OCI-M1 (cell line): ENCODE measurements around the gene DHX29.

ENCODE experiments used
- DNase-seq: peaks from one replicate; lab custom pipeline; 2025; lab: John Stamatoyannopoulos, UW

The DHX29 gene

DNA sequence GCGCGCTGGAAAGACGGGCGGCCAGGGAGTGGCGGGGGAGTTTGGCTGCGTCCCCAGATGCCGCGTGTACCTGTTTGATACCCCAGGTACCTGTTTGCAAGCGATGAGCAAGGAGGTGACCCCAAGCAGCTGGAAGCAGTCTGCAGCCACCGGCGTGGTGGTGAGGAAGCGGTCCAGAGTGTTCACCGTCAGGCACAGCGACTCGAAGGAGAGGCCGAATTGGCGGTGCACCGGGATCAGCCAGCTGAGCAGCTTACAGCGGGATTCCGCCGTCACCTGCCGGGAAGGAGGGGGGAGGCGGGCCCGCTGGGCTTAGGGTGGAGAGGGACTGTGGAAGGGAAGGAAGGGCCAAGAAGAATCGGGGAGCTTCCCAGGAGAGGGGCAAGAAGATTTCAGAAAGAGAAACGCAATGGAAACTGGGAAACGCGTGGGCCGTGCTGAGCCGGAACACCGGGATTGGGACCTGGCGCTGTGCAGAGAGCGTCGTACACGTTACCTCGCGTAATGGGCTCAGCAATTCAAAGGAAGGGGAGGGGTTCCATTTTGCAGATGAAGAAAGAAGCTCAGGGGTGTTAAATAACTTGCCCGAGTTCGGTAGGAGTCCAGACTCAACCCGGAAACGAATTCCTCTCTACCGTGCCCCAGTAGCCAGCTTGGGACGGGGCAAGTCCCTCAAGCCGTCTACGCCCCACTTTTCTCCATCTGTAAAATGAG, 75.1 kb downstream of the DHX29 start:
- DNase-seq = peak; percentile 63

DNA sequence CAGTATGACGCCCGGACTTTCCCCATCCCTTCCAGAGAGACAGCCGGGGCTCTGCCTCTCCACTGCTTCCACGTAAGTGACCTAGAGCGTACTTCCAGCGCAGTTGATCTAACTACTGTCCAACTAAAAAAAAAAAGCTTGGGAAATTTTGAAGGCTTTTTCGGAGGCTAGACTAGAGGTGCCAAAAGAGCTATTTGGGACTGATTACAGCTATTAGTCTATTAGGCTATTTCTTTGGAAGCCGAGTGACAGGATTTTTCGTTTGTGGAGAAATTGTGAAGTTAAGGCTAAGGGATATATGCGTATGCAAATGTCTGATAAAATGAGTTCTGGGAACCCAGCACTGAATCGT, 75.6 kb downstream of the DHX29 start:
- DNase-seq = no peak

DNA sequence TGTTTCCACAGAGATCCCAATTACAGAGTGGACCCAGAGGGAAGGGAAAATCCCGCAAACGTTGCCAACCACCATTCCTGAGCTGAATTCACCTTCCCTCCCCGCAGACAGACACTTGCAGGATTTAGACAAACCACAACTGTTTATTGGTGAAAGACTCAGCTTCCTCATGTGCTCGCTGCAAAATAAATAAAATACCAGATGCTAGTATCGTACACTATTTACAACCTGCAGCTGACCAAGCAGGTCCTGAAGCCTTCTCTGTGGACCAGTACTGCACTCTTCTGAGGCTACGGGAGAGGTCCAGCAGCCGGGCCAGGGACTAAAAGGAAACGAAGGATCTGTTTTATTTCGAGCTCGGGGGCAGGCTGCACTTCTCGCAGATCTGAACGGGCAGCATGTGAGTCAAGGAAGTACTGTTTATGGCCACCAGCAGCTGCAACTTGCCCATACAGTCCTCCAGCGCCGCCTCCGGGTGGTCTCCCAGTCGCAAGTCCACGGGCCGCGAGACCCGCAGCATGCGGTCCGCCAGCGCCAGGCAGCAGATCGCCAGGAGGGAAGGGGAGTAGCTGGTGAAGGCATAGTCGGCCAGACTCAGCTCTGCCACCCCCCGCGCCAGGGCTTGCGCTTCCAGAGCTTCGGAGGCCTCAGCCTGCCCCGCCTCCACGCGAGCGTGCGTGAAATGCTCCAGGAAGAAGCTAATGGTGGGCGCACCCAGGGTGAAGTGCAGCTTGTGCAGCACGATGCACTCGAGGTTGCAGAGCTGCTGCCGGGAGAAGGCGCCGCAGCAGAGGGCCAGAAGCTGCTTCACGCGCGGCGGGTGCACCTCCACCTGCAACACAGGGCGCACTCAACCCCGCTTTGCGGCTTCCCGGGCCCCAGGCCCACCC, 76.2 kb downstream of the DHX29 start:
- peak; percentile 50 for DNase-seq

- DNase-seq = no peak
Measured at GRCh38 chr5:55230086-55230629, 77.3 kb downstream of the DHX29 start.

- DNase-seq = no peak
Measured at GRCh38 chr5:55227664-55228430, 79.6 kb downstream of the DHX29 start.

DNA sequence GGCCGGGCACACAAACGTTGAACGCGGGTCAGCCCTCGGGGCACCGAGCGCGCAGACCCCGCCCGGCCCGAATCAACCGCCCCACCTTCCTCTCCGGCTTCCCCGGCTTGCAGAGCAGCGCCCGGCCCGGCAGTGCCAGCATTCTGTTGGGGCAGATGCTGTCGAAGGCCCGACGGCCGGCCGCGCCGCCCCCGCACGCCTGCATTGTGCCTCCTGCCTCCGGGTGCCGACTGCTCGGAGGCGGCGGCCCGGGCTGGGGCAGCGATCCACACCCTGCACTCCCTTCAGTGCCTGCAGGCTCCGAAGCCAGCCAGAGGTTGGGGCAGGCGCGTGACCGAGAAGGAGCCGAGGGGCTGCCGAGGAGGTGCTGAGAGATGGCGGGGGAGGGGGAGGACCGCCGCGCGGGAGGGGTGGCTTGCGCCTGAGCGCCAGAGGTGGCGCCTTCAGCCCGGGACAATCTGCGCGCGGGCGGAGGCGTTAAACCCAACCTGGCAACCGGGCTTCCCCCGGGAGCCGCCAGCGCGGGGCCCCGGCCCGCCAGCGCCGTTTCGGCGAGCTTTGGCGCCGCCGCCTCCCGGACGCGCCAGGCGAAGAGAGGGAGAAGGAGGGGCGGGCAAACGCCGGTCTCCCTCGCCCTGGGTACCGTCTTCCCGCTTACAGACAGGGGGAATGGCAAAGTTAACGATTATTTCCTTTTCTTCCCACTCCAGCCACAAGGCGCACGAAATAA, 80.4 kb downstream of the DHX29 start, which contains the start of gene MCIDAS:
Gene MCIDAS, minus strand, starts transcription at position 382 of the 730 bp plus-strand sequence. Its CDS starts 177 bp downstream, at position 205.
- DNase-seq = peak; percentile 47

- peak; percentile 59 for DNase-seq
Measured at GRCh38 chr5:55226027-55226933, 81.2 kb downstream of the DHX29 start.

GRCh38 chr5:55225346-55225745, 82.1 kb downstream of the DHX29 start:
- DNase-seq = no peak

DNA sequence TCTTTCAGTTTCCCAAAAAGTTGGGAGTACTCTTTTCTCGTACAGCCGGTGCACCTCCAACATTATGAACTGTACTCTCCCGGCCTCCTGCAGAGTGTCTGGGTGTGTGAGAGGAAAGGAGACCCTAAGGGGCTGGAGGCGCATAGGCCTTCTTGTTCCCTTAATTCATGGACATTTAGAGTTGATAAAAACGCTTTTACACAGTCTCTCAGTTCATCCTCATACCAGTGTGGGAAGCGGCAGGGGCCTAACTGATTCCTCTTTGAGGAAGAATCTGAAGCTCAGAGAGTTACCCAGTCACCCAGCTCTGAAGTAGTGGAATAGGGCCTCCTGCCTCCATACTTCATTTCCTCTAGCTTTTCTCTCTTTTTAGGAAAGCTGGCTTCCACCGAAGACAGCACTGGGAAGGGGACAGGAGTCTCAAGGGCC, 83.7 kb downstream of the DHX29 start:
- DNase-seq = no peak

DNA sequence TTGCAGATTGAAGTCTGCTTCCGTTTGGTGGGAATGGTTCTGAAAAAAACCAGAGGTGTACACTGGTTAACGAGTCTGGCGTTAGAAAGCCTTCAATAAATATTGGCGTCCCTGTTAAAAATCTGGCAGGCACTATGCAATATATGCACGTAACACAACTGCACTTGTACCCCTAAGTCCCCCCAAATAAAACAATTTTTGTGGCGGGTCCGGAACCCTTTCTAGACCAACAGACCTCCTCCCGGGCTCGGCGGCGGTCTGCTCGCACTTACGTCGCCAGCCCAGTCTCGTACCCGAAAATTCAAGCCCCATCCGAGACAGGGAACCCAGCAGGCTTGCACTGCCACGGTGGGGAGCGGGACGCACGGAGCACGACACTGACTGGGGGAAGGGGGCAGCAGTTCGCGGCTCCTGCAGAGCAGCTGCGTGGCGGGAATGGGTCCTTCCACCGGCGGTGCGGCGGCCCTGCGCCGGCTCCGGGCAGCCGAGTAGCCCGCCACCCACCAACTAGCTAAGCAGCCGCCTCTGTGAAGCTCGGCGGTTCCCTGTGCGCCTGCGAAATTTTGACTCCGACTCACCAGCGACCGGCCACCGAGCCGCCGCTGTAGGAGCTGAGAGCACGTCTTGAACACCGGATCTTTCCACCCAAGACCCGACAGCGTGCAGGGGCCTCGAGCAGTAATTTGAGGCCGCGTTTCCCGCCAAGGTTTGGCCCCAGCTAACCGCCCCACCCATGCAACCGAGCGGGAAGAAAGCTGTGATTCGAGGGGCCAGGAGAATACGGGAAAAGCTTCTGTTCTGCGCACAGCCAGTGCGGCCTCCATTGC, 84.3 kb downstream of the DHX29 start:
- DNase-seq = no peak

DNA sequence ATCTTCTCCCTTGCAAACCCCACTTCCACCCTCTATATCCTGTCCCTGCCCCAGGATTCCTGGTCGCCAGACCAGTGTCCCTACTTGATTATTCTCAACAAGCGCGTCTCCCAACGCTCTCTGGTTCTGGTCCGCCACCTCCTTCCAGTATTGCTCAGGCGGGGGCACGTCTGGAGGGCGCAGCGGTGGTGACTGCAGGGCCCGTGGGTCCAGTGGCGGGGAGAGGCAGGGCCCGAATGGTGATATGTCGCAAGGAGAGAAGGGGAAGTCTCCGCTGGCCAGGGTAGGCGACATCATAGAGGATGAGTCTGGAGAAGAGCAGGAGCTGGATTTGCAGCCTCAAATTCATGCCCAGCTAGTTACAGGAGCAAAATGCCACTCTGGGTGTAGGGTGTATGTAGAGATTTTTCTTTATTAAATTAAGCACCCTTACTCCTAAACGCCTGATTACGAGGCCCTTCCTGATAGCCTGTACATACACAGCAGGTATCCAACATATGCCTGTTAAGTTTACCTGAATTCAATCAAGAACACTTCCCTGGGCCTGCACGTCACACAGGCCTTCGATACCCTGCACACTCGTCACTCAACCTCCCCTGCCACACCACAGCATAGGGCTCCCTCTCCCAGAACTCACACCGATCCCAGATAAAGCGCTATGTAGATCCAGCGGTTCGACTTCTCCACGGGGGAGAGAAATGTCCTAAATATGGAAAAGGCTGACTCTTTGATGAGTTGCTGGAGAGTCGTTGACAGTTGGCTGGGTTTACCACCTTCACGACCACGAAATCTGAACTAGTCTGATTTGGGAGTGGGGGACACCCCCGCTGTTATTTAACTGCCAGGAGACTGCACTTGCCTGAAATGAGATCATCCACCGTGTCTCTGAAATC, 85.2 kb downstream of the DHX29 start:
- DNase-seq = no peak

DNA sequence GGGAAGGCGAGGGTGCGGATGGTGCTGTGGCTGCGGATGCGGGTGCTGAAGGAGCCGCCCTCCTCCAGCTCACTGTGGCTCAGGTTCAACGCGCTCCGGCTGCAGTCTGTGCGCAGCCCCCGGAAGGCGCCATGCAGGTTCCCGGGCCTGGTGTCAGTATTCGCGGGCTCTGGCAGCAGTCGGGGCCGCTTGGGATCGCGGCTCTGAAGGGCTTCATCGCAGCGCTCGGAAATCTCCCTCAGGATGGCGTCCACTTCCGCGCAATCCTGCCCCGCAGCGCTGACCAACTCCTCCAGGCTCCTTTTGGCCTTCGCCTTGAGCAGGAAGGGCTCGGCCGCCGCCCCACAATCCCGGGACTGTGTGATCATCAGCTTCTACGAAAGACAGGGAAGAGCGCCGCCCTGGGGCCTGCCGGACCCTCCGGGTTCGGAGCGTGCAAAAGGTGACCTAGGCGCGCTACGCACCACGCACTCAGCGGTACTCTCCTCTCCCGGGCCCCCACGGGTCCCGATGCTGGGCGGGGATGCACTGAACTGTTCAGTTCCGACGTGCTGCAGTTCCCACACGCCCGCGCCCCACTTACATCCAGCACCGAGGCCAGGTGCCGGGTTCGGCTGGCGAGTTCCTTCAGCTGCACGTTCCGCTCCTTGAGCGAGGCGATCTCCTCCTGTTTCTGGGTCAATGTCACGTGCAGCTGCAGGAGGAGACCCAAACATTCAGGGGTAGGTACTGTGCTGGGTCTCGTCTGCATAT, 86.9 kb downstream of the DHX29 start:
- no peak for DNase-seq

DNA sequence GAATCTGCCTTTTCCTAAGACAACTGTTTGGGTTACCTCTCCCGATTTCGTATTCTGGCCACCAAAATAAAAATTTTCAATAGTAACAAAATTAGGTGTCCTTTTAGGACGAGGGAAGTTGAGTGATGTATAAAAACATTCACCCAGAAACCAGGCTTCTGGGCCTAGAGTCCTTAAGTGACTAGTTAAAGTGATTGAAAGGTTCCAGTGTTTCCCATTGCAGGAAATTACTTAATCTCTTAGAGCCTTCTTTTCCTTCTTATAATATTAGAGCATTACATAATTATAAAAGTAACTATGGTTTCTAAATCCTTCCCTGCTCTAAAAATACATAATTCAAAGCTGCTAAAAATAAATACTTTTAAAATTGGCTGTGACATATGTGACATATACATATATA, 87.7 kb downstream of the DHX29 start:
- DNase-seq = no peak

- DNase-seq = no peak
Measured at GRCh38 chr5:55218967-55219366, 88.5 kb downstream of the DHX29 start.

- DNase-seq = no peak
Measured at GRCh38 chr5:55211184-55211874, 96.2 kb downstream of the DHX29 start.
